Epithelial cell of proximal tubule (primary cell): Measurements from ENCODE around the gene WBP11. TPM values are rescaled to one million over a fixed set of nuclear protein-coding genes. Genes with fewer than 3 reads are reported as not detected.

ENCODE experiments used
- DNase-seq: peaks from one replicate; pipeline ENCODE4 v3.0.0-alpha.2; 2011; ENCODE audit warnings: low read depth
- H3K4me3 ChIP-seq: 2 replicates; pipeline ENCODE4 v1.5.1; 2011; ENCODE audit warnings: low read depth, mild to moderate bottlenecking, low read length
- total RNA-seq: library from RNA; depleted of rRNA; stranded (reverse); fragments of >200 nt; gene quantifications from 2 replicates; pipeline ENCODE4 v1.2.3, GENCODE V29; 2015
- TF ChIP-seq, protein P1 (sequence below): conservative IDR thresholded peaks from 2 replicates; pipeline ENCODE4 v1.5.1; 2012; ENCODE audit warnings: low read depth, mild to moderate bottlenecking, low read length

Gene WBP11
- total RNA-seq, 1 donor from 2014 or later, result 20.4 TPM

DNA sequence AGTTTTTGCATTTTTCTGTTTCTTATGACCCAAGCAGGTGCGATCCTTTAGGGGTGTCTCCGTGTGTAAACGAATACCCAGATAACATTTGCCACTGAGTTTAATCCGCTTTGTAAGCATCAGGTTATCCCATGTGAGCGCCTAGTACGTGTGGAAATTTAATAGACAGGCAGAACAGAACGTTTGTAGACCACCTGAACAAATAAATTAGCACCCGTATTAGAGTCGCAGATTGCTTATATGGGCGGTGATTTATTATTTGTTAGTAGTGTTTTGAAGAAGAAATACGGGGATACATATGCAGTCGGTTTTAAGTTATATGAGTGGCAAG, 517 bp upstream of the WBP11 start:
- TF ChIP-seq, protein P1, sequence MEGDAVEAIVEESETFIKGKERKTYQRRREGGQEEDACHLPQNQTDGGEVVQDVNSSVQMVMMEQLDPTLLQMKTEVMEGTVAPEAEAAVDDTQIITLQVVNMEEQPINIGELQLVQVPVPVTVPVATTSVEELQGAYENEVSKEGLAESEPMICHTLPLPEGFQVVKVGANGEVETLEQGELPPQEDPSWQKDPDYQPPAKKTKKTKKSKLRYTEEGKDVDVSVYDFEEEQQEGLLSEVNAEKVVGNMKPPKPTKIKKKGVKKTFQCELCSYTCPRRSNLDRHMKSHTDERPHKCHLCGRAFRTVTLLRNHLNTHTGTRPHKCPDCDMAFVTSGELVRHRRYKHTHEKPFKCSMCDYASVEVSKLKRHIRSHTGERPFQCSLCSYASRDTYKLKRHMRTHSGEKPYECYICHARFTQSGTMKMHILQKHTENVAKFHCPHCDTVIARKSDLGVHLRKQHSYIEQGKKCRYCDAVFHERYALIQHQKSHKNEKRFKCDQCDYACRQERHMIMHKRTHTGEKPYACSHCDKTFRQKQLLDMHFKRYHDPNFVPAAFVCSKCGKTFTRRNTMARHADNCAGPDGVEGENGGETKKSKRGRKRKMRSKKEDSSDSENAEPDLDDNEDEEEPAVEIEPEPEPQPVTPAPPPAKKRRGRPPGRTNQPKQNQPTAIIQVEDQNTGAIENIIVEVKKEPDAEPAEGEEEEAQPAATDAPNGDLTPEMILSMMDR, result no peak
- no peak for DNase-seq
- H3K4me3 ChIP-seq, result peak overlapping the region; percentile 79

GRCh38 chr12:14802721-14803010, 612 bp downstream of the WBP11 start:
- no peak for DNase-seq
- H3K4me3 ChIP-seq, result peak overlapping the region; percentile 79
- TF ChIP-seq, protein P1, result no peak

- no peak for DNase-seq
- TF ChIP-seq, protein P1, result no peak
- peak overlapping the region; percentile 79 for H3K4me3 ChIP-seq
Observed at GRCh38 chr12:14802247-14802646, 1.0 kb downstream of the WBP11 start.

DNA sequence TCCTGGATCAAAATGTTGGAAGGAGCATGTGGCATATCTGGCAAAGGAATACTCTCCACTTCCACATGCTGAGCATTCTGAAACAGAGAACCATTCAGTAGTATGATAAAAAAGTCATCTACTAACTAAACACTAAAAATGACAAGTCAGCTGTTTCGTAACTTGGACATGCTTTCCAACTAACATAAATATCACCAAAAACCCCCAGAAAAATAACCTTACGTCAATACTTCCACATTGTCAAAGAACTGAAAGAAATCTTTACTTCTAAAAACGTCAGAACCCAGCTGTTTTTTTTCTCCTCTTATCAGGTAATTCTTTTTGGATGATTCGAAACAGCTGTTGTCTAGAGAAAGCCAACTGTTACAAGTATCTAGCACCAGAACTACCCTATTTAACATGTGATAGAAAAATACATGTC, 8.2 kb downstream of the WBP11 start:
- no peak overlapping the region for H3K4me3 ChIP-seq
- TF ChIP-seq, protein P1, result no peak
- DNase-seq, result no peak

DNA sequence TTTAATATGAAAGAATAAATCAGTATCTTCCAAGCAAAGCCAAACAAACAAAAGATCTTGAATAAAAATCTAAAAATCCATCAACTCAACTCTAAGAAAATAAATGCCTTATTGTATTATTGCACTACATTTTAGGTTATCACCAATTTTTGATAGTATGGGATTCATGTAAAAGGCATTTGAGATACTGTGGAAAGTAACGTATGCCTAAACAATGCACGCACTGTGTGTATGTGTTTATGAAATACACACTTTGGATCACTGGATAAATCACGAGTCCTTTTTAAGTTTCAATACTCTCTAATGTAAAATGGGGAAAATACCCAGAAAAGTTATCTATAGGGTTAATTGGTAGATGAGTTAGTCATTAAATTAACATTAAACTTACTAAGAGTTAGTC, 17.7 kb downstream of the WBP11 start:
- TF ChIP-seq, protein P1, result no peak
- no peak overlapping the region for H3K4me3 ChIP-seq
- no peak for DNase-seq

DNA sequence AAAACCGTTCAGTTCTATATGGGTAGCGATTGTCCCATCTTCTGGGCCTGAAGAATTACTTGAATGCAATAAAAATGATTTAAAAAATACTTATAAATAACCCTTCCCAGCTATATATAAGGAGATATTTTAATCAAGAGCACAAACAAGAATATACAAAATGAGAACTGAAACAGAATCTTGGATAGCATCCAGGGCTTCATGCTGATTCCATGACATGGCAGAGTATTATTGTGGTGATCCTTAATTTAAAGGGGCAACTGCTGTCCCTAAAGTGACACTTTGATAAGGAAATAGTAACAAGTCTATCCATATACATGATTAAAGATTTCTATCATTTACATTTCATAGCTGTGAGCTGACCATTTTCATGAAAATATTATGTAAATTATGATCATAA, 18.8 kb downstream of the WBP11 start:
- no peak overlapping the region for H3K4me3 ChIP-seq
- TF ChIP-seq, protein P1, result no peak
- no peak for DNase-seq

- H3K4me3 ChIP-seq, result no peak overlapping the region
- TF ChIP-seq, protein P1, result no peak
Observed at GRCh38 chr12:14782756-14783155, 20.5 kb downstream of the WBP11 start.

More at GRCh38 chr12:14782756-14783155, 20.5 kb downstream of the WBP11 start:
- no peak for DNase-seq
